OCI-M2 (cell line): Measurements from ENCODE around the gene FAM174B.

Experiments used
- DNase-seq: peaks from one replicate; lab custom pipeline; 2025; ENCODE audit not compliant: unreplicated experiment; lab: John Stamatoyannopoulos, UW

FAM174B gene

DNA sequence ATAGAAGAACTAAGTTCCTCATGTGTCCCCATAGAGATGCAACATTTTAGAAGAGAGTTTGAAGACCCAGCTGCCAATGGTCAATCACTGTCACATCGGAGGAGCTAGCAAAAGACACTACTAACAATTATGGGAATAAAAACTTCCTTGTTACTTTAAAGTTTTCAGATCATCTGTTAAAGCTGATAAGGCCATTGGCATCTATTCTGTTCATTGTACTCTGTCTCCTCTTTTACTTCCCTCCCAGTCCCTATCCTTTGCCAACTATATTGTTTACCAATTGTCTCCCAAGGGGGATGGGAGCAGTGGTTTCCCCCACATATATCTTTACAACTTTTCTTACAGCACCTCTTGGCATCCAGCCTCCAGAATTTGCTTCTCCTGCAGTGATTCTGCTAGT is 81.0 kb downstream of the FAM174B start:
- no peak for DNase-seq

DNA sequence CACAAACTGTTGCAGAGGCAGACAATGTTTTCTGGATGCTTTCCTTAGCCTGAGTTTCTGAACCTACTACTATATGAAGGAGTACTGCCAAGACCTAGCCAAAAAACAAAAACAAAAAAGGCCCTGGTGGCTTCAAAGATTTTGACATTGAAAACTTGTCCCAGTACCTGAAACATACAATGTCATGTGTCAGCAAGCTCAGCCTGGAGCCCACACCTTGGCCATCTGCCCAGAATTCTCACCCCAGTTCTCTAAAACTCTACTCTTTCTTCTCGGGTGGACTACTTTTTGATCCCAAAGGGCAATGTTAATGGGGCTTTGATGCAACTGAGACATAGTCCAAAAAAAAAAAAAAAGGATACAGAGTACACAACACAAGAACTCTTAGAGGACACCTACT is 81.4 kb downstream of the FAM174B start:
- DNase-seq: no peak

DNA sequence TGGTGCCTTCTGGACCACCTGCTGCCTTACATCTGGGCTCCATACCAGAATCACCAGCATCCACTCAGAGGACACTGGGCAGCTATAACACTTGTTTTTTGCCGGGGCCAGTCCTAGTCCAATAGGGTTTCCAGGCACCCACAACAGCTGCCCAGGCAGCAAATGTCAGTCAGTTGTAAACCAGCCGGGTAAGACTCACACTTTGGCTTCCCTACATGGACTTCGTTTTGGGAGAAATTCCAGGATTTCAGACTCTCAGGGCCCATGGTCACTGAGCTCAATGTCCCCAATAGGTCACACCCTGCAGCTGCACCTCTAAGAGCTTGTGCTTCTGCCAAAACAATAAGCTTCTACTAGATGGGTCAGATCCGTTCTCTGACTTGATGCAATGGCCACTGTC is 83.8 kb downstream of the FAM174B start:
- DNase-seq: no peak

DNA sequence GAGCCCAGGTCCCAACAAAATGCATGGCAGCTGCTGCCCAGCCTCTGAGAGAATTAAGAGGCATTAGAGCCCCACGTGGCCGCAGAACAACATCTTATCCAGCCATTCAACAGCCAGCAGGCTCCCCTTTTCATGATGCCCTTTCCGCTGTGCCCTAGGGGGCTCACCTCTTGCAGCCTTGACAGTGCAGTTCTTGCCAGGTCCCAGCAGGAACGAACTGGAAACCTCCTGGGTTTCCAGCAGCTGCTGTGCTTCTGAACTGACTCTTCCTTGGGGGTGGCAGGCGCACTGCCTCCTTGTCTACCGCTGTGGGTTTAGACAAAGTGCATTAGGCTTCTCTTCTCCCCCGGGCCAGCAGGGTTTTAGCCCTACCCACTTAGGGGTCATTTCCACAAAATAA is 85.2 kb downstream of the FAM174B start:
- no peak for DNase-seq

DNA sequence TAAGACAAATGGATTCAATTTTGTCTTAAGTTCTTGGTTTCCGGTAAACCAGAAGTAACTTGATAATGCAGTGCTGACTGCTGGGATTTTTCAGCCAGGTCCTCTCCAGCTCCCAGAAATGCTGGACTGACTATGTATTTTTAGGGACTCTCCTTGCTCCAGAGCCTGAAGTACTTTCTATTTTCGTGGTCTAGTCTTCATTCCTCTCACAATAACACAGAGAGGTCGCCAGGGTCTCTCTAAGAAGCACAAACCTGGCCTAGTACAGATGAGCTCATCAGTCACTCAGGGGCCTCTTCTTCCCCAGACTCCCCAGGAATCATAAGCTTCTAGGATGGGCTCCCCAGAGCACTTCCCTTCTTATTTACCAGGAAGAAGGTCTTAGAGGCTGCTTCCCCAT is 85.8 kb downstream of the FAM174B start:
- DNase-seq: no peak
